GM19324 (cell line): ENCODE measurements around the gene HSD17B13.
"Not testable (repeated sequence)": the region's sequence is repeated elsewhere in the genome, so short reads cannot be mapped to it uniquely, and the experiment has no call there.

Experiments used
- ATAC-seq: cut with Tn5 transposase; IDR thresholded peaks from one replicate; pipeline ENCODE4 v1.9.1; 2021; ENCODE audit warnings: mild to moderate bottlenecking, moderate library complexity; ENCODE audit not compliant: unreplicated experiment, low FRiP score

The HSD17B13 gene

DNA sequence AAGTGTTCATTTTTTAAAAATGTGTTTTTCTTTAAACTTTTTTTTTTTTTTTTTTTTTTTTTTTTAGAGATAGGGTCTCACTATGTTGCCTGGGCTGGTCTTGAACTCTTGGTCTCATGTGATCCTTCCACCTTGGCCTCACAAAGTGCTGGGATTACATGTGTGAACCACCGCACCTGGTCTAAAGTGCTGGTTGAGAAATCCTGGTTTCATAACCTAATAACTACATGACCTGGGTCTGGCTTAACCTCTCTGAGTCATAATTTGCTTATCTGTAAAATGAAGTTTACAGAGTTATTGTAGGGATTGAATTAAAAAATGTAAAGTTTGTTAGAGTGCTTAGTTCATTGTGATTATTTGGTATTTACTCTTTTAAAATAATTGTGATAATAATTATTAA lies 5.2 kb downstream of the HSD17B13 start:
- no peak for ATAC-seq

DNA sequence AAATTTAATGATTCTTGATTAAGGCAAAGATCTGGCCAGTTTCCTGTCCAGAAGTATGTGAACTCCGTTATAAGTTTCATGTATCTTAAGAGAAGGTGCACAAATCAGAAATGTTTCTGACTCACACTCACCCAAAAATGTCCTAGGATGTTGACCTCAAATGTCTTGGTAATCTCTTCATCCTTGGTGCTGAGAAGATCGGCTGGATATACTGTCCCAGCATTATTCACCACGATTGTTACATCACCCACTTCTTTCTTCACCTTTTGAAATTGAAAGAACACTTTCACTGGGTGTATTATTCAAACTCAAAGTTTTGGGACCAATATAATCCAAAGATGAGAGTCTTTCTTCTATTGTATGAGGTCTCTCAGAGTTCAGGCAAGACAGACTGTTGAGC lies 5.7 kb downstream of the HSD17B13 start:
- ATAC-seq, result no peak

DNA sequence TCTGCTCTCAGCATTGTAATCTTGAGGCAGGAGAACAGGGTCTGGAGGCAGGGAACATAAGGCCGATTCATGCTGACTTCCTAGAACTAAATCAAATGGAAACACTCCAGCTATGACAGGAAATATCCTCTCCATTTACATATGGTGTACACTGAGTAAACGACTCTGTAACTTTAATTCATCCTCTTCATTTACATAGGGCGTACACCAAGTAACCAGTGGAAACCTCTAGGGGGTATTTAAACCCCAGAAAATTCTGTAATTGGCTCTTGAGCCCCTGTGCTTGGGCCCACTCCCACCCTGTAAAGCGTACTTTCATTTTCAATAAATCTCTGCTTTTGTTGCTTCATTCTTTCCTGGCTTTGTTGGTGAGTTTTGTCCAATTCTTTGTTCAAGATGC lies 7.7 kb downstream of the HSD17B13 start:
- not testable (repeated sequence) for ATAC-seq

DNA sequence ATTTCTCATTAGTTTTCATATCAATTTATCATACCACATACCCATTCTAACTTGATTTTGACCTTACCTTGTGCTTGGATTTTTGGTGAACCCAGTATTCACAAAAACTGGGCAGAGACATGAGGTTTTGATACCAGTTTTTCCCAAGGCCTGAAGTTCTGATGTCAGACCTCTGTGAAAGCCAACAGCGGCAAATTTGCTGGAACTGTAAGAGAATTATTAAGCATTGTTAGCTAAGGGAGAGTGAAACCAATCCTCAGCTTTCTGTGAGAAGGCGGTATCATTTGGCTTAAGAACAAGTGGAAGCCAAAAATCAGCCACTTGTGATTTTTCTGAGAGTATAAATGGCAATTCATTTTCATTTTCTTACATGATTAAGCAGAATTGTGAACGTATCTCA lies 8.9 kb downstream of the HSD17B13 start:
- ATAC-seq, result no peak

DNA sequence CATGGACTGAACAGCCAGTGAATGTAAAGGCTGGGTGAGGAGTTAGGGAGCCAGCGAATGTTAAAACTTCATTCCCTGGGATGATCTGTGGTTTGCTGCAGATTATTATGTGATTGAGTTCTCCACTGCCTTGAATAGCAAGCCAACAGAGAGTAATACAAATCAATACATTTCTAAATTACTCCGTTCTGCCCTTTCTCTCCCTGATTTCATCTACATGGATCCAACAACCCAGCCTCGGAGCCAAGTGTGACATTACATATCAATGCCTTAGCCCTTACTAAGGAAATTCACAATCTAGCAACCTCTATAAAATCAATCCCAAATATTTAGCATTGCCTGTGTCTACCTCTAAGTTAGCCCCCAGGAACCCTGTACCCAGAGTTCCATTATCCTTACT lies 11.0 kb downstream of the HSD17B13 start:
- ATAC-seq, result no peak

DNA sequence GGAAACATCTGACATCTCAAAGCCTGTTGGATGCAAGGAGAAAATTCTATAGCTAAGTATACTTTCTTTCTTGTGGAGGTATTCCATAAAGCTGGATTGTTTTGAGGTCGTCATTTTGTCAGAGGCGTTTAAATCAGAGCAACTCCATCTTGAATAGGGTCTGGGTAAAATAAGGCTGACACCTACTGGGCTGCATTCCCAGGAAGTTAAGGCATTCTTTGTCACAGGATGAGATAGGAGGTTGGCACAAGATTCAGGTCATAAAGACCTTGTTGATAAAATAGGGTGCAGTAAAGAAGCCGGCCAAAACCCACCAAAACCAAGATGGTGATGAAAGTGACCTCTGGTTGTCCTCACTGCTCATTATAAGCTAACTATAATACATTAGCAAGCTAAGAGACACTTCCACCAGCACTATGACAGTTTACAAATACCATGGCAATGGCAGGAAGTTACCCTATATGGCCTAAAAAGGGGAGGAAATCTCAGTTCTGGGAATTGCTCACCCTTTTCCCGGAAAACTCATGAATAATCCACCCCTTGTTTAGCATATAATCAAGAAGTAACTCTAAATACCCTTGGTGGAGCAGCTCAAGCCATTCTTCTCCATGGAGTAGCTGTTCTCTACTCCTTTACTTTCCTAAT lies 11.9 kb downstream of the HSD17B13 start:
- ATAC-seq, result no peak

DNA sequence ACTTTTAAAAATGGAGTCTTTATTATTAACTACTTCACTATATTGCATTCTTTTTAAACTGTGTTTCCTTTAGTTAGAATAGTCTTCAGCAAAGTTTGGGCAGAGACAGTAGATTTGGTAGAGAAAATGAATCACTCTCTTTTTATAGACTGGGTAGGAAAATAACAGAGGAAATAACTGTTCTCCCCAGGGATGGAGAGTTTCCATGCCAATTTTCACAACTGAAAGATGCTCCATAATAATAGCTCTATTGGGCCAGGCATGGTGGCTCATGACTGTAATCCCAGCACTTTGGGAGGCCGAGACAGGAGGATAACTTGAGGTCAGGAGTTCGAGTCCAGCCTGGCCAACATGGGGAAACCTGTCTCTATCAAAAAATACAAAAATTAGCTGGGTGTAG lies 13.1 kb downstream of the HSD17B13 start:
- ATAC-seq, result no peak

DNA sequence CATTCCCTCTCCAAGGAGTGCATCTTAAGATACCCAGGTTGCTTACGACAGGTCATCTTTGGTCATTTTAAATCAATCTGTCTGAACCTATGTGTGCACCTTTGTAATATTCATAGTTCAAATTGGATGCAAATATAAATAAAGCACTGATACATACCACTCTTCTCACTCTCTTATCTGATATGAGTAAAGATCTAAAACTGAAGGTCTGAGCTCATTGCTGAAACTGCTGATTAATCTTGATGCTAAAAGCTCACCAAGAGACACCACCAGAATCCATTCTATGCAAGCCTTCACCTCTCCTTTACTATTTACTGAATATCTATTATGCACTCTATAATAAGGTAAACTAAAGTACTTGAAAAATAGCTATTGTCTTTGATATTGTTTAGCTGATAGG lies 16.6 kb downstream of the HSD17B13 start:
- ATAC-seq, result no peak

DNA sequence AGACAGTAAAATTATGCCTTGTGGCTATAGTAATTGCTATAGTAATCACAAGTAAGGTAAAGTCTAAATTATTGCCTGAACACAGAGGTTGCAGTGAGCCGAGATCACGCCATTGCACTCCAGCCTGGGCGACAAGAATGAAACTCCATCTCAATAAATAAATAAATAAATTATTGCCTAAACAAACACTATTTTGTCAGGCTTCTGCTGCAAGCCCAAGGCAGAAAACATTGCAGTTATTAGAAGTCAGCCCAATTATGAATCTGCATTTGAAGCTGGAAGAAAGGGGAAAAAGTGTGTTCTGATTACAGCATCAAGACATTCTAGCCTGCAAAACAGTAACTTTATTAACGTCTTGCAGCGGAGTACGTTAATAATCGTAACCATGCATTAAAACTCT lies 17.1 kb downstream of the HSD17B13 start:
- ATAC-seq, result no peak

DNA sequence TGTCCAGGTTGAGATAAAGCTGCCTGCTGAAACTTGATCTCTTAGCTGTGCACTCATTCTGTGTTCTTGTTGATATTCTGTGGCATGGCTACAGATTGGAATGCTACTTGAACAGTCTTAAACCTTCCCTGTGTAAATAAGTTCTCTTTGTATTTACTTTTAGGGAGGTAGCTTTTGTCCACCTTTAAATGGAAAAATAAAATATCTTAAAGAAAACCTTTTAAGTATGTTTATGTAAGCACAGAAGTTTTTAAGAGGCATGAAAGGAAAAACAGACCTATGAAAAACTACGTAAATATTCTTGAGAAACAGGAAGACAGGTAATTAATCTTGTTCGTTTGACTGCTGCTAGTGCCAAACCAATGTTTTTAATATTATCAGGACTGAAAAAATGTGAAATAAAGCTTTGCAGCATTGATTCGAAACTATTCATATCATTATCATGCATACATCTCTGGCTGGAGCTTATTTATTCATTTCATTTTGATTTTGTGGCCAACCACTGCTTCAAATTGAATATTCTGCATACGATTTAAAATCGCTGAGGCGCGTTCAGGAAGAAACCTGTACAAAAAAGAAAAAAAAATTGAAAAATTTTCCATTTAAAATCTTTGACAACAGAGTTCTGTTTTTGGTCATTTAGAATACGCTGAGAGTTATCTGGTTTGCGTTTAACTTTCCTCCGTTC lies 17.8 kb downstream of the HSD17B13 start:
- no peak for ATAC-seq

DNA sequence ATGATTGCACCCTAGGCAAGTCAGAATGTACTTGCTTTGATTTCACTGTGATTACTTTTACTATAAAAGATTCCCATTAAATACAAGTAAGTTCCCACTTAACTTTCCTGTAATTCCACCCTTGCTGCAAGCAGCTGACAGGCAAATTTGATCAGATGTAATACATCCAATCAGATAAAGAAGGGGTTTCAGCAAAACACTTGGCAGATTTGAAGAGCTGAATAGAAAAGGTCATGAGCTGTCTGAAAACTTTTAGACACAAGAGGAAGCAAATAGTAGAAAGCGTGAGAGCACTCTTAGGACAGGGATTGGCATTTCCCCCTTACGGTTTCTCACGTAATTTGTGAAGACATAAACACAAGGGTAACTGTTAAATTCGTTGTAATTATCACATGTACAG lies 22.8 kb downstream of the HSD17B13 start:
- no peak for ATAC-seq

DNA sequence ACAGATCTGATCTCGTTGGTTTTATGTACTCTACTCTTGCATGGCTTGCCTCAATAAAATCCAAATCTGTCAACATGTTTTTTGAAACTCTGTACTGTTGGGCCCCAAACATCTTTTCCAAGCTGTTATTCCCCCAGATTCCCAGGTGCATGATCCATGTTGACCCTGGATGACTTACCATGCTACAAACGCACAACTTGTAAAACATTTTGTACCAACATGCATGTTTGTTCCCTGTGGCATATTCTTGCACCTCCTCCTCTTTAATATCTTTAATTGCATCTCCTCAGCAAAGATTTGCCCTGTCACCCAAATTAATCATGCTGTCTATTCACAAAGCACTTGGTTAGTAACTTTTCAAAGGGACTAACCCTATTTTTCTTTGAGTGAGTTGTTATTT lies 24.3 kb downstream of the HSD17B13 start:
- ATAC-seq, result no peak

DNA sequence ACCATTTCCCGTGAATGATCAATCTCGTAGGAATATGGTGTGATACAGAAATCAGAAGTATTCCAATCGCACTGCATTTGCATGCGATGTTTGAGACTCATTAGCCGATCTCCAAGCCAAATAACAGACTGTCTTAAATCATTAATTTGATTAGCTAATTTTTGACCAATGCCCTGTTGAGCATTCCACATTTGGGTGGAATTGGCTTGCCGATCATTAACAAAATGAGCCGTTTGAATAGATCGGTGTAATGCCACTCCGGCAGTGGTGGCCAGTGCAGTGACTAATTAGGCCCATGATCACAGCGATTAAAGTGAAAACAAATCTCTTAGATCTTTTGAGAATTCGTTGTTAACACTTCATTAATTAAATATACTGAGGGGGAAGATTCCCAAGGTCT lies 27.8 kb downstream of the HSD17B13 start:
- not testable (repeated sequence) for ATAC-seq

DNA sequence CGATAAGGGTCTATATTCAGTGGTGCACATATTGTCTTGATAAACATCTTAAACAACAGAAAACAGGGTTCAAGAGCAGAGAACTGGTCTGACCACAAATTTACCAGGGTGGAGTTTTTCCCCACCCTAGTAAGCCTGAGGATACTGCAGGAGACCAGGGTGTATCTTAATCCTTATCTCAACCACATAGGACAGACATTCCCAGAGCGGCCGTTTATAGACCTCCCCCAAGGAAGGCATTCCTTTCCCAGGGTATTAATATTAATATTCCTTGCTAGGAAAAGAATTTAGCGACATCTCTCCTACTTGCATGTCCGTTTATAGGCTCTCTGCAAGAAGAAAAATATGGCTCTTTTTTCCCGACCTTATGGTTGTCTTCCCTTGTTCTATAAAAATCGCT lies 28.8 kb downstream of the HSD17B13 start:
- ATAC-seq, result not testable (repeated sequence)

DNA sequence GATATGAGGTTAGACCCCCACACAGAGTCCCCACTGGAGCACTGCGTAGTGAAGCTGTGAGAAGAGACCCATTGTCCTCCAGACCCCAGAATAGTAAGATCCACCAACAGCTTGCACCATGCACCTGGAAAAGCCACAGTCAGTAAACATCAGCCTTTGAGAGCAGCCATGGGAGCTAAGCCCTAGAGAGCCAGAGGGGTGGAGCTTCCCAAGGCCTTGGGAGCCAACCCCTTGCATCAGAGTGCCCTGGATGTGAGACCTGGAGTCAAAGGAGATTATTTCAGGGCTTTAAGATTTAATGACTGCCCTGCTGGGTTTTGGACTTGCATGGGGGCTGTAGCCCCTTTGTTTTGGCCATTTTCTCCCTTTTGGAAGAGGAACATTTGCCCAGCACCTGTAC lies 35.7 kb downstream of the HSD17B13 start:
- no peak for ATAC-seq

DNA sequence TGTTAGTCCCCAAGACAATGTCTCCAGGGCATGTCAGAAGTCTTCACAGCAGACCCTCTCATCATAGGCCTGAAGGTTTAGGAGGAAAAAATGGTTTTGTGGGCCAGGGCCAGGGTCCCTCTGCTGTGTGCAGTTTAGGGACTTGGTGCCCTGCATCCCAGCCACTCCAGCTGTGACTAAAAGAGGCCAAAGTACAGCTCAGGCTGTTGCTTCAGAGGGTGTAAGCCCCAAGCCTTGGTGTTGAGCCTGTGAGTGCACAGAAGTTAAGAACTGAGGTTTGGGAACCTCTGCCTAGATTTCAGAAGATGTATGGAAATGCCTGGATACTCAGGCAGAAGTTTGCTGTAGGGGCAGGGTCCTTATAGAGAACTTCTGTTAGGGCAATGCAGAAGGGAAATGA lies 38.4 kb downstream of the HSD17B13 start:
- not testable (repeated sequence) for ATAC-seq

DNA sequence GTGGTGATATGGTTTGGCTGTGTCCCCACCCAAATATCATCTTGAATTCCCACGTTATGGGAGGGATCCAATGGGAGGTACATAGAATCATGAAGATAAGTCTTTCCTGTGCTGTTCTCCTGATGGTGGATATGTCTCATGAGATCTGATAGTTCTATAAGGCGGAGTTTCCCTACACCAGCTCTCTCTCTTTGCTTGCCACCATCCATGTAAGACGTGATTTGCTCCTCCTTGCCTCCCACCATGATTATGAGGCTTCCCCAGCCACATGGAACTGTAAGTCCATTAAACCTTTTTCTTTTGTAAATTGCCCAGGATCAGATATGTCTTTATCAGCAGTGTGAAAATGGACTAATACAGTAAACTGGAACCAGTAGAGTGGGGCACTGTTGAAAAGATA lies 39.5 kb downstream of the HSD17B13 start:
- no peak for ATAC-seq

DNA sequence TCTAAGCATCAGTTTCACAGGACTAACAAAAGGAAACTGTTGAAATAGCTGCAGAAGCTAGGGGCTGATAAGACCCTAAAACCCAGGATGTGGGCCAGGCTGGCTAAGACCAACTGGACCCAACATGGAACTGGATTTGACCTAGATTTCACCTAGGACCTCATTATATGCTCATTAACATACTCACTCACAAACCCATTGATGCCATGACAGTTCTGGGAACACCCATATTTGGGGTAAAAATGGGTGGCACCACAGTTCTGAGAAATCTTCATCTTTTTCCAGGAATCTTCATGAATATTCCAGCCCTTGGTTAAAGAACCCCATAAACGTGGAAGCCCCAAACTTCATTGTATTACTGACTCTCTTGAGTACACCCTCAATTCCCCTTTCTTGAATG lies 41.1 kb downstream of the HSD17B13 start:
- ATAC-seq, result no peak

DNA sequence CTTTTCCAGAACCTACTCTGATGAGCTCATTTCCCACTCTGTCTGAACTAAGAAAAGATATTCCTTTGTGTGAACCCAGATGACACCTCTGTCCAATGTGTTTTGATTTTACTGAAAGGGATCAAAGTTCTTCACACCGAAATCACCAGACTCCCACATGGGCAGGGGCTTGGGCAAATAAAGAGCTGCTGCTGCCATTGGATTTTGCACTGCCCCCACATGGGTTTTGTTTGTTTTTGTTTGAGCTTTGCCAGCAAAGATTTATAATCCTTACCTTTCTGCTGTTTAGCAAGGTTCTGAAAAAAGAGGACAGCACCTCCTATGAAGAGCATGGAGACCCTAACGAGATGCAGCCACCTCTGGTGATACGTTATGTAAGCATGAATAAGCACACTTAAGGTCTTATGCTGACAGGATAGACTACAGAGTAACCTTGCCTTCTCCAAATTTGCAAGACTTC lies 44.3 kb downstream of the HSD17B13 start:
- ATAC-seq, result no peak

DNA sequence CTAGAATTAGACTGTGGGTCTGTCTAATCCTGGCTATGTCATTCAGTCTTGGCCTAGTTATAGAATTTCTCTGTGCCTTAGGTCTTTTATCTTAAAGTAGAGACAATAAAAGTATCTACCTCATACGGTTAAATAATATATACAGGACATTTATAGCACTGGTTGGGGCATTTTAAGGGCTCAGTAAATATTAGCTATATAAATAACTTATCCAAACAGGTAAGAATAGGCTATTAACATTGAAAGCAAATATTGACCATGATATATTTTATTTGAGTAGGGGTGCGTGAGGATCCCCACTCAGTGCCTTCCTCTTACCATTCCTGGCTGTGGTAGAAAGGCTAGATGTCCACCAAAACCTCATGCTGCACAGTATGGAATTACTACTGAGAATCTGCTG lies 47.4 kb downstream of the HSD17B13 start:
- no peak for ATAC-seq

DNA sequence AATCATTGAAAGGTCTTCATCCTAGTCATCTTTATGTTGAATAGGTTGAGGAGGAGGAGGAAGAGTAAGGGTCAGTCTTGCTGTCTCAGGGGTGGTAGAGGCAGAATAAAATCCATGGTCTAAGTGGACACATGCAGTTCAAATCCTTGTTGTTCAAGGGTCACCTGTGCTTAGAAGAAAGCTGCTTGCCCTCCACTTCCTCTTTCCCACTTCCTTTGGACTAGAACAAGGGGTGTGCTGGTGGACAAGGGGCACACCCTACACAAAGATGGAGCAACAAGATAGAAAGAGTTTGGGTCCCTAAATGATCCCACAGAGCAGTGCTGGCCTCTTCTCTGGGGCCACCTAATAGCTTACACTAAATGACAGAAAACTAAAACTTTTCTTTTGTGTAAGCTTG lies 47.9 kb downstream of the HSD17B13 start:
- no peak for ATAC-seq

DNA sequence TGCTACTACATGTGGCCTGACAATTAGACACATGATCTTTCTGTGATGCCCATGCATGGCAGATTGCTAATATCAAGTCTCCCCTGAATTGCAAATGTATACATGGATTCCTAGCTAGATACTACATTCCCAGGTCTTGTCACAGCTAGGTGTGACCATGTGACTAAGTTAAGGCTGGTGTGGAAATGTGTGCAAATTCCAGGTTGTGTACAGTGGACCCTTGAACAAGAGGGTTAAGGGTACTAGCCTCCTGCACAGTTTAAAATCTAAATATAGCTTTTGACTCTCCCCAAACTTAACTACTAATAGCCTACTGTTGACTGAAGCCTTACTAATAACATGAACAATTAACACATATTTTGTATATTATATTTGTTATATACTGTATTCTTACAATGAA lies 48.4 kb downstream of the HSD17B13 start:
- ATAC-seq, result no peak
